Breast epithelium (tissue), 4 donors: ENCODE measurements around the gene C1orf210. TPM values are rescaled to one million over a fixed set of nuclear protein-coding genes. Genes with fewer than 3 reads are reported as not detected.

Experiments used
- DNase-seq, 2 donors: peaks; one replicate each; pipeline ENCODE4 v3.0.0-alpha.2; 2019; ENCODE audit warnings: low spot score in 2 of 2
- H3K27ac ChIP-seq, 2 donors: fragments of 200-600 bp; sonication (generic) in 1 of 2; one replicate each; pipeline ENCODE4 v1.5.1; 2016 to 2019; ENCODE audit warnings: mild to moderate bottlenecking in 1 of 2
- H3K27me3 ChIP-seq, 2 donors: fragments of 200-600 bp; sonication (generic) in 1 of 2; one replicate each; pipeline versions ENCODE4 v1.5.1 to v1.6.0; 2017 to 2019; ENCODE audit warnings: control low read depth in 1 of 2, mild to moderate bottlenecking in 1 of 2
- H3K36me3 ChIP-seq: fragments of 200-600 bp; one replicate; pipeline ENCODE4 v1.5.1; 2019
- H3K4me1 ChIP-seq, 2 donors: fragments of 200-600 bp; sonication (generic); one replicate each; pipeline ENCODE4 v1.5.1; 2016 to 2019; ENCODE audit warnings: control low read depth in 1 of 2
- H3K4me3 ChIP-seq, 3 donors: fragments of 200-600 bp; sonication (generic); 1 replicate in 2 of 3; 2 replicates in 1 of 3; pipeline ENCODE4 v1.5.1; 2016 to 2019; ENCODE audit warnings: mild to moderate bottlenecking in 3 of 3, moderate library complexity in 2 of 3
- H3K9me3 ChIP-seq, 2 donors: fragments of 200-600 bp; sonication (generic) in 1 of 2; one replicate each; pipeline ENCODE4 v1.5.1; 2016 to 2019; ENCODE audit warnings: control low read depth in 1 of 2
- POLR2A ChIP-seq: fragments of 450-650 bp; IDR thresholded peaks from one replicate; pipeline ENCODE4 v1.6.1; 2016; ENCODE audit warnings: antibody characterized with exemption, mild to moderate bottlenecking, moderate library complexity
- POLR2AphosphoS5 ChIP-seq, 3 donors: sonication (generic); formaldehyde crosslinking; IDR thresholded peaks; one replicate each; pipeline ENCODE4 v1.6.1; 2017; ENCODE audit warnings: antibody characterized with exemption in 3 of 3
- intact Hi-C: fragments of 100-400 bp; cut with DNase I; formaldehyde crosslinking; loops from one replicate; pipeline ENCODE4 v1.15.1; 2023; ENCODE audit warnings: low total_unique reads
- total RNA-seq, 3 donors: library from RNA; depleted of rRNA; stranded (reverse); fragments of >200 nt; gene quantifications; one replicate each; pipeline ENCODE4 v1.1.0, GENCODE V29; 2016
- TF ChIP-seq, protein P1 (sequence below), 3 donors: fragments of 450-650 bp; IDR thresholded peaks; one replicate each; pipeline ENCODE4 v1.5.1; 2016 to 2017; ENCODE audit warnings: antibody characterized with exemption in 3 of 3, mild to moderate bottlenecking in 3 of 3, moderate library complexity in 3 of 3

Gene C1orf210
- total RNA-seq, 3 donors from 2014 or later: 7.2 to 31.3 TPM; not detected in 1

- intact Hi-C loops: no loop called here
- Histone ChIP-seq H3K4me3 (no peak overlapping the region), H3K27me3 (no peaks in the 10 kb centered on the region), H3K4me1 (no peaks in the 10 kb centered on the region), H3K27ac (no peak overlapping the region), H3K36me3 (no peaks in the 10 kb centered on the region), H3K9me3 (no peaks in the 10 kb centered on the region)
- TF ChIP-seq, protein P1, sequence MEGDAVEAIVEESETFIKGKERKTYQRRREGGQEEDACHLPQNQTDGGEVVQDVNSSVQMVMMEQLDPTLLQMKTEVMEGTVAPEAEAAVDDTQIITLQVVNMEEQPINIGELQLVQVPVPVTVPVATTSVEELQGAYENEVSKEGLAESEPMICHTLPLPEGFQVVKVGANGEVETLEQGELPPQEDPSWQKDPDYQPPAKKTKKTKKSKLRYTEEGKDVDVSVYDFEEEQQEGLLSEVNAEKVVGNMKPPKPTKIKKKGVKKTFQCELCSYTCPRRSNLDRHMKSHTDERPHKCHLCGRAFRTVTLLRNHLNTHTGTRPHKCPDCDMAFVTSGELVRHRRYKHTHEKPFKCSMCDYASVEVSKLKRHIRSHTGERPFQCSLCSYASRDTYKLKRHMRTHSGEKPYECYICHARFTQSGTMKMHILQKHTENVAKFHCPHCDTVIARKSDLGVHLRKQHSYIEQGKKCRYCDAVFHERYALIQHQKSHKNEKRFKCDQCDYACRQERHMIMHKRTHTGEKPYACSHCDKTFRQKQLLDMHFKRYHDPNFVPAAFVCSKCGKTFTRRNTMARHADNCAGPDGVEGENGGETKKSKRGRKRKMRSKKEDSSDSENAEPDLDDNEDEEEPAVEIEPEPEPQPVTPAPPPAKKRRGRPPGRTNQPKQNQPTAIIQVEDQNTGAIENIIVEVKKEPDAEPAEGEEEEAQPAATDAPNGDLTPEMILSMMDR (IDR thresholded peaks at IDR 0.05): no peak
- no peak for TF ChIP-seq POLR2AphosphoS5 (IDR thresholded peaks at IDR 0.05)
- TF ChIP-seq POLR2A: no peak
- DNase-seq: peak; percentile 9 to 37
Observed at GRCh38 chr1:43255438-43256210, 29.8 kb downstream of the C1orf210 start.

DNA sequence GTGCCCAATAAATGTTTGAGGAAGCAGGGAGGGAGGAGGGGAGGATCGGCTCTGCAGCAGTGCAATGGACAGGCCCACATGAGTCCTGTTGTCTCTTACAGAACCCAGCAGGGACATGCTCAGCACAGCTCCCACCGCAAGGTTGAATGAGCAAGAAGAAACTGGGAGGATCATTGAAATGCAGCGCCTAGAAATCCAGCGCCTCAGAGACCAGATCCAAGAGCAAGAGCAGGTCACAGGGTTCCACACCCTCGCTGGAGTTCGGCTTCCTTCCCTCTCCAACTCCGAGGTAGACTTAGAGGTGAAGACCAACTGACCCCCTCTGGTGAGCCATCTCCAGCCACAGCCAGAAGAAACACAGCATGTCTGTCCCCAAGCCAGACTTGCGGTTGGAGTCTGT lies 31.5 kb downstream of the C1orf210 start:
- Histone ChIP-seq H3K4me1 (no peaks in the 10 kb centered on the region), H3K27me3 (no peaks in the 10 kb centered on the region), H3K27ac (no peak overlapping the region), H3K4me3 (no peak overlapping the region), H3K36me3 (no peaks in the 10 kb centered on the region), H3K9me3 (no peaks in the 10 kb centered on the region)
- TF ChIP-seq, protein P1 (IDR thresholded peaks at IDR 0.05): no peak
- TF ChIP-seq POLR2A (no peak), POLR2AphosphoS5 (IDR thresholded peaks at IDR 0.05) (no peak)
- intact Hi-C loops: no loop called here
- peak in 1 of 2 donors; percentile 31 for DNase-seq

GRCh38 chr1:43253173-43253572 lies 32.2 kb downstream of the C1orf210 start:
- Histone ChIP-seq H3K27me3 (no peaks in the 10 kb centered on the region), H3K9me3 (no peaks in the 10 kb centered on the region), H3K27ac (no peak overlapping the region), H3K4me1 (no peaks in the 10 kb centered on the region), H3K36me3 (no peaks in the 10 kb centered on the region), H3K4me3 (no peak overlapping the region)
- intact Hi-C loops: no loop called here
- DNase-seq: peak in 1 of 2 donors; percentile 28
- TF ChIP-seq POLR2AphosphoS5 (IDR thresholded peaks at IDR 0.05): no peak
- no peak for TF ChIP-seq POLR2A
- TF ChIP-seq, protein P1 (IDR thresholded peaks at IDR 0.05): no peak

DNA sequence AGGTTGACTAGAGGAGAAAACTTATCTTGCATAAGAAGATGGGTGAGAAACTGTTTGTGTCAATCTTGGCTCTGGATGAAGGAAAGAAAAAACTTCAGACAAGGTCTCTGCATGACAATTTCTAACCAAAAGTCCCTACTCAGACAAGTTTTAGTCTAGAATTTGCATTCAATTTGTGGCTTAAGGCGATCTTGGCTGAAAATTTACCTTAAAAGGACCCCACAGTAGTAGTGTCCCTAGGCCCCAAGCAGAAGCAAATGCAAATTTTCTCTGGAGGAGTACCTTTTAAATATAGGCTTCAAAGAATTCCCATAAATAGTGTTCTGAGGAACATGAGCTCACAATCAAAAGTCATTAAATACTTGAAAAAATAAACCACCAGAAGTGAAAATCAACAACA lies 33.2 kb downstream of the C1orf210 start:
- Histone ChIP-seq H3K4me1 (no peaks in the 10 kb centered on the region), H3K27me3 (no peaks in the 10 kb centered on the region), H3K27ac (no peak overlapping the region), H3K36me3 (no peaks in the 10 kb centered on the region), H3K4me3 (no peak overlapping the region), H3K9me3 (no peaks in the 10 kb centered on the region)
- no peak for DNase-seq
- TF ChIP-seq POLR2A (no peak), POLR2AphosphoS5 (IDR thresholded peaks at IDR 0.05) (no peak)
- TF ChIP-seq, protein P1 (IDR thresholded peaks at IDR 0.05): no peak
- intact Hi-C loops: no loop called here

- Histone ChIP-seq H3K9me3 (no peaks in the 10 kb centered on the region), H3K36me3 (no peaks in the 10 kb centered on the region), H3K4me3 (no peak overlapping the region), H3K27me3 (no peaks in the 10 kb centered on the region), H3K27ac (no peak overlapping the region), H3K4me1 (no peaks in the 10 kb centered on the region)
- TF ChIP-seq, protein P1 (IDR thresholded peaks at IDR 0.05): no peak
- no peak for TF ChIP-seq POLR2A
- TF ChIP-seq POLR2AphosphoS5 (IDR thresholded peaks at IDR 0.05): no peak
- no peak for DNase-seq
- intact Hi-C loops: no loop called here
Observed at GRCh38 chr1:43251024-43251423, 34.4 kb downstream of the C1orf210 start.
